Measurements from ENCODE around the gene GAS6. TPM values are rescaled to one million over a fixed set of nuclear protein-coding genes. Genes with fewer than 3 reads are reported as not detected.
A peak's percentile ranks its signal among the peaks of the same experiment; 100 is the strongest.

The GAS6 gene
- total and polyA plus RNA-seq, 9 donors, result 35.7 to 53.9 (median 42.6) TPM

- H3K4me1 ChIP-seq (ENCODE audit: control insufficient read depth, insufficient read depth, low read length), result no peaks in the 10 kb centered on the region
- DNase-seq, result no peak
- H3K27ac ChIP-seq (ENCODE audit: low read length), result no peak overlapping the region
- WGBS (ENCODE audit: insufficient coverage), result 75% methylated on average over 14 of the region's 19 CpGs
- no peak overlapping the region for H3K4me3 ChIP-seq (ENCODE audit: low read length)
- H3K27me3 ChIP-seq (ENCODE audit: control insufficient read depth, insufficient read depth, low read length), result peaks cover 4% of the 10 kb centered on the region
- H3K36me3 ChIP-seq (ENCODE audit: control insufficient read depth, insufficient read depth, low read length), result no peaks in the 10 kb centered on the region
- no peaks in the 10 kb centered on the region for H3K9me3 ChIP-seq (replicated peaks; ENCODE audit: control insufficient read depth, low read depth, low read length)
Measured at GRCh38 chr13:113785051-113786010, 78.5 kb downstream of the GAS6 start.

GRCh38 chr13:113784645-113785024 is 79.2 kb downstream of the GAS6 start:
- Histone ChIP-seq H3K27ac (ENCODE audit: low read length) (no peak overlapping the region), H3K4me3 (ENCODE audit: low read length) (no peak overlapping the region), H3K9me3 (replicated peaks; ENCODE audit: control insufficient read depth, low read depth, low read length) (no peaks in the 10 kb centered on the region), H3K36me3 (ENCODE audit: control insufficient read depth, insufficient read depth, low read length) (no peaks in the 10 kb centered on the region), H3K27me3 (ENCODE audit: control insufficient read depth, insufficient read depth, low read length) (peaks cover 4% of the 10 kb centered on the region), H3K4me1 (ENCODE audit: control insufficient read depth, insufficient read depth, low read length) (no peaks in the 10 kb centered on the region)
- 85% methylated on average over 4 of the region's 5 CpGs for WGBS (ENCODE audit: insufficient coverage)
- no peak for DNase-seq

GRCh38 chr13:113783966-113784644 is 79.8 kb downstream of the GAS6 start:
- no peak for DNase-seq
- peaks cover 7% of the 10 kb centered on the region for H3K27me3 ChIP-seq (ENCODE audit: control insufficient read depth, insufficient read depth, low read length)
- H3K9me3 ChIP-seq (replicated peaks; ENCODE audit: control insufficient read depth, low read depth, low read length), result no peaks in the 10 kb centered on the region
- no peak overlapping the region for H3K27ac ChIP-seq (ENCODE audit: low read length)
- no peaks in the 10 kb centered on the region for H3K36me3 ChIP-seq (ENCODE audit: control insufficient read depth, insufficient read depth, low read length)
- no peak overlapping the region for H3K4me3 ChIP-seq (ENCODE audit: low read length)
- no peaks in the 10 kb centered on the region for H3K4me1 ChIP-seq (ENCODE audit: control insufficient read depth, insufficient read depth, low read length)
- WGBS (ENCODE audit: insufficient coverage), result 72% methylated on average over 10 of the region's 10 CpGs

GRCh38 chr13:113783200-113783881 is 80.5 kb downstream of the GAS6 start:
- Histone ChIP-seq H3K36me3 (ENCODE audit: control insufficient read depth, insufficient read depth, low read length) (no peaks in the 10 kb centered on the region), H3K9me3 (replicated peaks; ENCODE audit: control insufficient read depth, low read depth, low read length) (no peaks in the 10 kb centered on the region), H3K4me1 (ENCODE audit: control insufficient read depth, insufficient read depth, low read length) (no peaks in the 10 kb centered on the region), H3K27ac (ENCODE audit: low read length) (no peak overlapping the region), H3K27me3 (ENCODE audit: control insufficient read depth, insufficient read depth, low read length) (peaks cover 7% of the 10 kb centered on the region), H3K4me3 (ENCODE audit: low read length) (no peak overlapping the region)
- 48% methylated on average over 11 of the region's 12 CpGs for WGBS (ENCODE audit: insufficient coverage)
- DNase-seq, result no peak

- WGBS (ENCODE audit: insufficient coverage), result 76% methylated on average over 5 of the region's 14 CpGs
Measured at GRCh38 chr13:113782472-113782871, 81.4 kb downstream of the GAS6 start.

GRCh38 chr13:113781571-113781970 is 82.3 kb downstream of the GAS6 start:
- no peaks in the 10 kb centered on the region for H3K4me1 ChIP-seq (ENCODE audit: control insufficient read depth, insufficient read depth, low read length)
- DNase-seq, result no peak
- no CpG with 5 or more reads among the region's 2 CpGs for WGBS (ENCODE audit: insufficient coverage)
- no peaks in the 10 kb centered on the region for H3K36me3 ChIP-seq (ENCODE audit: control insufficient read depth, insufficient read depth, low read length)
- peaks cover 12% of the 10 kb centered on the region for H3K27me3 ChIP-seq (ENCODE audit: control insufficient read depth, insufficient read depth, low read length)
- H3K4me3 ChIP-seq (ENCODE audit: low read length), result no peak overlapping the region
- no peaks in the 10 kb centered on the region for H3K9me3 ChIP-seq (replicated peaks; ENCODE audit: control insufficient read depth, low read depth, low read length)
- no peak overlapping the region for H3K27ac ChIP-seq (ENCODE audit: low read length)

More at GRCh38 chr13:113782472-113782871, 81.4 kb downstream of the GAS6 start:
- DNase-seq, result no peak
- H3K4me1 ChIP-seq (ENCODE audit: control insufficient read depth, insufficient read depth, low read length), result no peaks in the 10 kb centered on the region
- no peaks in the 10 kb centered on the region for H3K9me3 ChIP-seq (replicated peaks; ENCODE audit: control insufficient read depth, low read depth, low read length)
- no peak overlapping the region for H3K4me3 ChIP-seq (ENCODE audit: low read length)
- no peaks in the 10 kb centered on the region for H3K36me3 ChIP-seq (ENCODE audit: control insufficient read depth, insufficient read depth, low read length)
- peaks cover 12% of the 10 kb centered on the region for H3K27me3 ChIP-seq (ENCODE audit: control insufficient read depth, insufficient read depth, low read length)
- no peak overlapping the region for H3K27ac ChIP-seq (ENCODE audit: low read length)

- Histone ChIP-seq H3K27ac (ENCODE audit: low read length) (no peak overlapping the region), H3K9me3 (replicated peaks; ENCODE audit: control insufficient read depth, low read depth, low read length) (no peaks in the 10 kb centered on the region), H3K4me1 (ENCODE audit: control insufficient read depth, insufficient read depth, low read length) (no peaks in the 10 kb centered on the region), H3K36me3 (ENCODE audit: control insufficient read depth, insufficient read depth, low read length) (no peaks in the 10 kb centered on the region), H3K4me3 (ENCODE audit: low read length) (no peak overlapping the region), H3K27me3 (ENCODE audit: control insufficient read depth, insufficient read depth, low read length) (peaks cover 10% of the 10 kb centered on the region)
- peak; percentile 41 for DNase-seq
- WGBS (ENCODE audit: insufficient coverage), result 39% methylated on average over 25 of the region's 29 CpGs
Measured at GRCh38 chr13:113777311-113778260, 86.3 kb downstream of the GAS6 start.

- H3K4me3 ChIP-seq (ENCODE audit: low read length), result no peak overlapping the region
- H3K9me3 ChIP-seq (replicated peaks; ENCODE audit: control insufficient read depth, low read depth, low read length), result no peaks in the 10 kb centered on the region
- no peaks in the 10 kb centered on the region for H3K36me3 ChIP-seq (ENCODE audit: control insufficient read depth, insufficient read depth, low read length)
- 66% methylated on average over 35 of the region's 35 CpGs for WGBS (ENCODE audit: insufficient coverage)
- H3K4me1 ChIP-seq (ENCODE audit: control insufficient read depth, insufficient read depth, low read length), result no peaks in the 10 kb centered on the region
- no peak overlapping the region for H3K27ac ChIP-seq (ENCODE audit: low read length)
- DNase-seq, result peak; percentile 19
- H3K27me3 ChIP-seq (ENCODE audit: control insufficient read depth, insufficient read depth, low read length), result peaks cover 10% of the 10 kb centered on the region
Measured at GRCh38 chr13:113776231-113777125, 87.4 kb downstream of the GAS6 start.

All from muscle of leg (tissue), 11 donors.